Lower leg skin (tissue), 3 donors: ENCODE measurements around the gene QSOX2.

Source experiments
- POLR2A ChIP-seq, 2 donors: fragments of 450-650 bp; IDR thresholded peaks; one replicate each; pipeline ENCODE4 v1.6.1; 2016 to 2017; ENCODE audit warnings: antibody characterized with exemption in 2 of 2, mild to moderate bottlenecking in 1 of 2, moderate library complexity in 1 of 2
- TF ChIP-seq, protein P1 (sequence below), 3 donors: fragments of 450-650 bp; IDR thresholded peaks; one replicate each; pipeline ENCODE4 v1.5.1; 2016; ENCODE audit warnings: antibody characterized with exemption in 3 of 3, mild to moderate bottlenecking in 3 of 3, moderate library complexity in 2 of 3

DNA sequence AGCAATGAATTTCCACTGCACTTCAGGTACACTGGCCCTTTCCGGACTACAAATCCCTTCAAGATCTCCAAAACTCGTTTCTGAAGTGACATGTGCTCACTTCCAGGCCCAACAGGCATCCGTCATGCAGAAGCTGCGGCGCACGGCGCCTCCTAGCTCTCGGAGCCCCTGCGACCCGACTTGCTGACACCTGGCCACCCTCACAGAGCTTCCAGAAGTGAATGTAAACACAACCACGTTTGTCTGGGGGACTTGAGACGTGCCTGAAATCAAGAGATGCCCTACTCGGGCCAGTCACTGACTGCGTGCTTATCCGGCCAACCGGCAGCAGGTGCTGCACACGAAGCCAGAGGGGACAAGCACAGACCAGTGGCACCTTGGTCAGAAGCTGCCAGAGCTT, 35.8 kb downstream of the QSOX2 start:
- TF ChIP-seq, protein P1, sequence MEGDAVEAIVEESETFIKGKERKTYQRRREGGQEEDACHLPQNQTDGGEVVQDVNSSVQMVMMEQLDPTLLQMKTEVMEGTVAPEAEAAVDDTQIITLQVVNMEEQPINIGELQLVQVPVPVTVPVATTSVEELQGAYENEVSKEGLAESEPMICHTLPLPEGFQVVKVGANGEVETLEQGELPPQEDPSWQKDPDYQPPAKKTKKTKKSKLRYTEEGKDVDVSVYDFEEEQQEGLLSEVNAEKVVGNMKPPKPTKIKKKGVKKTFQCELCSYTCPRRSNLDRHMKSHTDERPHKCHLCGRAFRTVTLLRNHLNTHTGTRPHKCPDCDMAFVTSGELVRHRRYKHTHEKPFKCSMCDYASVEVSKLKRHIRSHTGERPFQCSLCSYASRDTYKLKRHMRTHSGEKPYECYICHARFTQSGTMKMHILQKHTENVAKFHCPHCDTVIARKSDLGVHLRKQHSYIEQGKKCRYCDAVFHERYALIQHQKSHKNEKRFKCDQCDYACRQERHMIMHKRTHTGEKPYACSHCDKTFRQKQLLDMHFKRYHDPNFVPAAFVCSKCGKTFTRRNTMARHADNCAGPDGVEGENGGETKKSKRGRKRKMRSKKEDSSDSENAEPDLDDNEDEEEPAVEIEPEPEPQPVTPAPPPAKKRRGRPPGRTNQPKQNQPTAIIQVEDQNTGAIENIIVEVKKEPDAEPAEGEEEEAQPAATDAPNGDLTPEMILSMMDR (IDR thresholded peaks at IDR 0.05), result no peak
- no peak for TF ChIP-seq POLR2A (IDR thresholded peaks at IDR 0.05)
